H1 (cell line): ENCODE measurements around the gene NIPAL1. TPM values are rescaled to one million over a fixed set of nuclear protein-coding genes. Genes with fewer than 3 reads are reported as not detected.

ENCODE experiments used
- CTCF ChIA-PET: fragments of 300-600 bp; sonication (Branson Sonifier 250); formaldehyde crosslinking; loops from one replicate; lab custom pipeline; 2021; ENCODE audit not compliant: partially characterized antibody; lab: Charles Lee
- POLR2A ChIA-PET: fragments of 300-600 bp; sonication (Branson Sonifier 250); formaldehyde crosslinking; loops from one replicate; lab custom pipeline; 2021; ENCODE audit warnings: inconsistent platforms; ENCODE audit not compliant: partially characterized antibody; lab: Charles Lee
- DNase-seq, 2 experiments: peaks; one replicate each; pipeline versions ENCODE4 v3.0.0 to v3.0.0-alpha.2; 2010 to 2022; ENCODE audit warnings: low spot score in 2 of 2, low read depth in 1 of 2, mixed read lengths in 1 of 2
- FAIRE-seq: peaks from 2 replicates; lab custom pipeline; 2011; peaks lifted over from hg19 to GRCh38; lab: Jason Lieb, UNC
- H2AFZ ChIP-seq: 2 replicates; pipeline ENCODE4 v1.8.1; 2012; ENCODE audit warnings: low read length, inconsistent platforms
- H2AK5ac ChIP-seq: 2 replicates; pipeline ENCODE4 v1.6.1; 2013; ENCODE audit warnings: low read depth, low read length
- H2BK120ac ChIP-seq: replicated peaks from 2 replicates; pipeline ENCODE3; 2013; ENCODE audit warnings: low read depth, low read length, inconsistent platforms
- H2BK12ac ChIP-seq: 2 replicates; pipeline ENCODE4 v1.6.1; 2013; ENCODE audit warnings: low read depth, low read length
- H2BK15ac ChIP-seq: 2 replicates; pipeline ENCODE4 v1.6.1; 2013; ENCODE audit warnings: low read length
- H2BK20ac ChIP-seq: 2 replicates; pipeline ENCODE4 v1.6.1; 2013; ENCODE audit warnings: low read length
- H2BK5ac ChIP-seq: 2 replicates; pipeline ENCODE4 v1.6.1; 2013; ENCODE audit warnings: low read depth, low read length
- H3K14ac ChIP-seq: 2 replicates; pipeline ENCODE4 v1.6.1; 2013; ENCODE audit warnings: inconsistent platforms; ENCODE audit not compliant: insufficient read length
- H3K18ac ChIP-seq: 2 replicates; pipeline ENCODE4 v1.6.1; 2013; ENCODE audit warnings: low read length; ENCODE audit errors: extremely low read depth
- H3K23ac ChIP-seq: 2 replicates; pipeline ENCODE4 v1.6.1; 2013; ENCODE audit warnings: inconsistent platforms; ENCODE audit not compliant: insufficient read length
- H3K23me2 ChIP-seq: 2 replicates; pipeline ENCODE4 v1.6.1; 2013; ENCODE audit warnings: low read depth, low read length
- H3K27ac ChIP-seq: 2 replicates; pipeline ENCODE4 v1.6.1; 2011; ENCODE audit warnings: low read depth, low read length, inconsistent platforms
- H3K27me3 ChIP-seq, 4 experiments: replicated peaks in 1 of 4; 1 replicate in 1 of 4; 2 replicates in 3 of 4; pipeline versions ENCODE4 v1.6.1 to v1.8.1; 2011 to 2013; ENCODE audit warnings: low read length in 3 of 4, mild to moderate bottlenecking in 3 of 4, inconsistent platforms in 2 of 4, mixed read lengths in 2 of 4, moderate library complexity in 1 of 4; ENCODE audit not compliant: control insufficient read depth in 3 of 4, insufficient read depth in 3 of 4; ENCODE audit errors: extremely low read depth in 1 of 4
- H3K36me3 ChIP-seq, 4 experiments: 2 replicates each; pipeline versions ENCODE4 v1.6.1 to v1.8.1; 2011 to 2013; ENCODE audit warnings: mild to moderate bottlenecking in 4 of 4, low read length in 3 of 4, moderate library complexity in 2 of 4, control low read depth in 1 of 4, inconsistent platforms in 1 of 4; ENCODE audit not compliant: insufficient read depth in 4 of 4, control insufficient read depth in 2 of 4
- H3K4ac ChIP-seq: replicated peaks from 2 replicates; pipeline ENCODE3; 2013; ENCODE audit warnings: low read length, low read depth, mixed read lengths, inconsistent platforms; ENCODE audit not compliant: insufficient read length
- H3K4me1 ChIP-seq, 4 experiments: replicated peaks in 1 of 4; 1 replicate in 1 of 4; 2 replicates in 3 of 4; pipeline versions ENCODE4 v1.6.1 to v1.8.1; 2011 to 2013; ENCODE audit warnings: low read length in 3 of 4, inconsistent platforms in 2 of 4, mixed read lengths in 1 of 4; ENCODE audit not compliant: insufficient read depth in 4 of 4, control insufficient read depth in 3 of 4
- H3K4me2 ChIP-seq, 2 experiments: 2 replicates each; pipeline versions ENCODE4 v1.6.1 to v1.8.1; 2011 to 2013; ENCODE audit warnings: low read depth in 2 of 2, low read length in 2 of 2, control low read depth in 1 of 2, inconsistent platforms in 1 of 2, mild to moderate bottlenecking in 1 of 2; ENCODE audit not compliant: insufficient read depth in 1 of 2
- H3K4me3 ChIP-seq, 4 experiments: fragments of 200-600, 300-600 bp in 1 of 4; sonication (generic), shearing (Covaris generic), sonication (Bioruptor Twin) in 1 of 4; 2 replicates each; pipeline versions ENCODE4 v1.5.1 to v1.8.1; 2011 to 2016; ENCODE audit warnings: low read length in 4 of 4, low read depth in 3 of 4, control low read depth in 2 of 4, inconsistent platforms in 2 of 4, mild to moderate bottlenecking in 2 of 4, mixed read lengths in 1 of 4, moderate library complexity in 1 of 4; ENCODE audit not compliant: insufficient read depth in 2 of 4; ENCODE audit errors: extremely low read depth in 1 of 4
- H3K56ac ChIP-seq: replicated peaks from 2 replicates; pipeline ENCODE3; 2013; ENCODE audit warnings: low read depth, mild to moderate bottlenecking, mixed read lengths, low read length, inconsistent platforms; ENCODE audit not compliant: insufficient read length
- H3K79me1 ChIP-seq: 2 replicates; pipeline ENCODE4 v1.6.1; 2013; ENCODE audit warnings: low read depth, low read length, control low read depth
- H3K79me2 ChIP-seq, 2 experiments: 2 replicates each; pipeline versions ENCODE4 v1.6.1 to v1.8.1; 2012 to 2013; ENCODE audit warnings: low read length in 2 of 2, mild to moderate bottlenecking in 2 of 2, inconsistent platforms in 1 of 2; ENCODE audit not compliant: insufficient read depth in 2 of 2, control insufficient read depth in 1 of 2
- H3K9ac ChIP-seq, 4 experiments: replicated peaks in 1 of 4; 1 replicate in 1 of 4; 2 replicates in 3 of 4; pipeline versions ENCODE4 v1.6.1 to v1.8.1; 2011 to 2013; ENCODE audit warnings: low read depth in 3 of 4, low read length in 3 of 4, control low read depth in 2 of 4, mild to moderate bottlenecking in 2 of 4, moderate library complexity in 2 of 4, inconsistent platforms in 1 of 4; ENCODE audit errors: extremely low read depth in 1 of 4
- H3K9me3 ChIP-seq, 2 experiments: 2 replicates each; pipeline versions ENCODE4 v1.6.1 to v1.8.1; 2012 to 2013; ENCODE audit warnings: mild to moderate bottlenecking in 2 of 2, moderate library complexity in 2 of 2, control low read depth in 1 of 2, inconsistent platforms in 1 of 2, low read depth in 1 of 2, low read length in 1 of 2, mixed read lengths in 1 of 2; ENCODE audit not compliant: insufficient read depth in 2 of 2
- H4K20me1 ChIP-seq, 2 experiments: replicated peaks in 1 of 2; 2 replicates each; pipeline versions ENCODE3 to v1.8.1; 2011 to 2013; ENCODE audit warnings: inconsistent platforms in 2 of 2, low read length in 2 of 2, mild to moderate bottlenecking in 1 of 2; ENCODE audit not compliant: insufficient read depth in 2 of 2, control insufficient read depth in 1 of 2
- H4K5ac ChIP-seq: 2 replicates; pipeline ENCODE4 v1.6.1; 2013; ENCODE audit warnings: low read length, low read depth, mixed read lengths, inconsistent platforms; ENCODE audit not compliant: insufficient read length
- H4K8ac ChIP-seq: 2 replicates; pipeline ENCODE4 v1.8.0; 2013; ENCODE audit warnings: mild to moderate bottlenecking, moderate library complexity, low read length, inconsistent platforms; ENCODE audit not compliant: insufficient read depth; ENCODE audit errors: extremely low read depth
- H4K91ac ChIP-seq: replicated peaks from 2 replicates; pipeline ENCODE3; 2013; ENCODE audit warnings: low read length, mixed read lengths, inconsistent platforms; ENCODE audit not compliant: insufficient read length
- EZH2 ChIP-seq: fragments of 200-600 bp; sonication (generic); IDR thresholded peaks from 2 replicates; pipeline ENCODE4 v1.7.1; 2012; ENCODE audit warnings: low read depth, mild to moderate bottlenecking, moderate library complexity, low read length, inconsistent platforms; ENCODE audit not compliant: severe bottlenecking
- KDM5A ChIP-seq: fragments of 200-600 bp; IDR thresholded peaks from 2 replicates; pipeline ENCODE4 v1.7.1; 2012; ENCODE audit warnings: mild to moderate bottlenecking, low read length, inconsistent platforms, mixed read lengths
- NANOG ChIP-seq: IDR thresholded peaks from 2 replicates; pipeline ENCODE4 v1.6.1; 2011; ENCODE audit warnings: low read length, low read depth, mild to moderate bottlenecking, inconsistent platforms; ENCODE audit not compliant: insufficient read depth, poor library complexity, severe bottlenecking
- RNF2 ChIP-seq: fragments of 200-900, 300-1000 bp; sonication (generic); IDR thresholded peaks from 2 replicates; pipeline ENCODE4 v1.7.1; 2016; ENCODE audit warnings: borderline replicate concordance, low read depth, mild to moderate bottlenecking, antibody characterized with exemption, low read length; ENCODE audit not compliant: poor library complexity, severe bottlenecking; ENCODE audit errors: missing control alignments
- SP2 ChIP-seq: IDR thresholded peaks from 2 replicates; pipeline ENCODE4 v1.6.1; 2012; ENCODE audit warnings: mild to moderate bottlenecking, low read length, inconsistent platforms
- SP4 ChIP-seq: IDR thresholded peaks from 2 replicates; pipeline ENCODE4 v1.6.1; 2012; ENCODE audit warnings: low read length, inconsistent platforms
- YY1 ChIP-seq: IDR thresholded peaks from 2 replicates; pipeline ENCODE4 v1.6.1; 2011; ENCODE audit warnings: low read depth, mild to moderate bottlenecking, low read length
- ZNF274 ChIP-seq: IDR thresholded peaks from 2 replicates; pipeline ENCODE4 v1.7.0; 2012; ENCODE audit warnings: low read length, borderline replicate concordance; ENCODE audit errors: extremely low read depth
- WGBS, 2 experiments: shearing (Covaris generic) in 1 of 2; methylation state at CpG; one replicate each; pipeline versions ENCODE4 v1.1.6 to v1.1.7; 2013 to 2015; ENCODE audit warnings: low lambda C conversion rate in 2 of 2, mixed read lengths in 2 of 2, inconsistent platforms in 1 of 2, low coverage in 1 of 2, missing lambda C conversion rate in 1 of 2; ENCODE audit not compliant: insufficient replicate concordance in 2 of 2, insufficient coverage in 1 of 2, insufficient read length in 1 of 2; ENCODE audit errors: extremely low coverage in 1 of 2, missing lambda C conversion rate in 1 of 2; 5-methylcytosine and 5-hydroxymethylcytosine counted together
- polyA plus RNA-seq, 7 experiments: library from polyadenylated mRNA; depleted of rRNA in 3 of 7; stranded (reverse) in 5 of 7; unstranded in 2 of 7; fragments of >200 nt in 5 of 7; fragments of 200-250 nt in 2 of 7; gene quantifications; 1 replicate in 5 of 7; 2 replicates in 1 of 7; 4 replicates in 1 of 7; pipeline versions ENCODE4 v1.2.1 to v1.2.3, GENCODE V29; 2011 to 2013; ENCODE audit warnings: missing spikeins in 2 of 7, mixed read lengths in 2 of 7
- total RNA-seq: library from RNA; stranded (reverse); fragmentation: NEBNext Ultra II Directional; extraction: Animal tissue kit (Norgen Biotek cat#: 25700); gene quantifications from 2 replicates; pipeline ENCODE4 v1.2.1, GENCODE V29; 2021
- TF ChIP-seq, protein P1 (sequence below): IDR thresholded peaks from 2 replicates; pipeline ENCODE4 v1.6.1; 2012; ENCODE audit warnings: low read length, inconsistent platforms

NIPAL1 gene
- total and polyA plus RNA-seq, 2 of the 8 experiments (the other 6 are each of a cell fraction or from before 2014, with no cell fraction given) = 1.4 to 4.9 TPM

DNA sequence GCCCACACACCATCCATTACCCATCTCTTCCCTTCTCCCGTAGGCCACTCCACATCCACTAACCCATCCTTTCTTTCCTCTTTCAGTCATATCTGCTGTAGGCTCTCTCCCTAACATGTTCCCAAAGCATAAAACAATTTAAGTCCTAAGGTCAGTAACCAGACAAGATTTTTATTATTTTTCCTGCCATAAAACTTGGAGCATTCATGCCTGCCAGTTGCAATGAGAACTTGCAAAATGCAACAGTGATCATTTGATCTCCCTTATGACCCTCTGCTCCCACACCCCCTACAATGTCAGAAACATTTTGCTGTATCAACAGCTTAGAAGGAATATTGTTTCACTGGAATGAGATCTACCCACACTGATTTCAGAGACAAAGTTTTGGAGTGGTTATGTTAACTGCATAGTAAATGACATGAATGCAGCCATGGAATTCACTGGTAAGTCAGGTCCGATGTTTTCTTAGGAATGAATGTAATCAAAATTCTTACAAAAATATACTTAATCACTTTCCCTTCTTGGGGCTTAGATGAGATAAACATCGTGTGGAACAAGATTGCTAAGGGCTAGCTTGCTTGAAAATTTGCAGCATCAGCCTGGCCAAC is 5.7 kb downstream of the NIPAL1 start:
- H4K8ac ChIP-seq = no peak overlapping the region
- no peak overlapping the region for H2BK15ac ChIP-seq
- H2BK20ac ChIP-seq = no peak overlapping the region
- H2BK12ac ChIP-seq = no peak overlapping the region
- FAIRE-seq (no peak), DNase-seq (no peak)
- no peak overlapping the region for H3K9ac ChIP-seq
- no peak overlapping the region for H3K4me3 ChIP-seq
- H3K56ac ChIP-seq = peak overlapping the region; percentile 70
- H3K4ac ChIP-seq = no peak overlapping the region
- H3K27me3 ChIP-seq = peaks cover 0 to 10% (median 5%) of the 10 kb centered on the region in 4 experiments; a peak in 5 of 7 replicates
- H3K14ac ChIP-seq = no peak overlapping the region
- H3K79me1 ChIP-seq = no peaks in the 10 kb centered on the region
- H2AFZ ChIP-seq = no peak overlapping the region
- no peak overlapping the region for H2BK120ac ChIP-seq
- H3K27ac ChIP-seq = no peak overlapping the region
- no peak overlapping the region for H2AK5ac ChIP-seq
- H3K4me2 ChIP-seq = no peak overlapping the region
- TF ChIP-seq ZNF274 = no peak
- no peak for TF ChIP-seq KDM5A
- TF ChIP-seq RNF2 = no peak
- TF ChIP-seq EZH2 = no peak
- TF ChIP-seq, protein P1, sequence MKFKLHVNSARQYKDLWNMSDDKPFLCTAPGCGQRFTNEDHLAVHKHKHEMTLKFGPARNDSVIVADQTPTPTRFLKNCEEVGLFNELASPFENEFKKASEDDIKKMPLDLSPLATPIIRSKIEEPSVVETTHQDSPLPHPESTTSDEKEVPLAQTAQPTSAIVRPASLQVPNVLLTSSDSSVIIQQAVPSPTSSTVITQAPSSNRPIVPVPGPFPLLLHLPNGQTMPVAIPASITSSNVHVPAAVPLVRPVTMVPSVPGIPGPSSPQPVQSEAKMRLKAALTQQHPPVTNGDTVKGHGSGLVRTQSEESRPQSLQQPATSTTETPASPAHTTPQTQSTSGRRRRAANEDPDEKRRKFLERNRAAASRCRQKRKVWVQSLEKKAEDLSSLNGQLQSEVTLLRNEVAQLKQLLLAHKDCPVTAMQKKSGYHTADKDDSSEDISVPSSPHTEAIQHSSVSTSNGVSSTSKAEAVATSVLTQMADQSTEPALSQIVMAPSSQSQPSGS = no peak
- no peak for TF ChIP-seq SP4
- TF ChIP-seq NANOG = no peak
- no peak for TF ChIP-seq YY1
- TF ChIP-seq SP2 = no peak
- H4K5ac ChIP-seq = no peak overlapping the region
- no peak overlapping the region for H4K91ac ChIP-seq
- H3K9me3 ChIP-seq = no peaks in the 10 kb centered on the region
- H3K79me2 ChIP-seq = no peaks in the 10 kb centered on the region
- H3K18ac ChIP-seq = no peak overlapping the region
- no peaks in the 10 kb centered on the region for H4K20me1 ChIP-seq
- no peak overlapping the region for H3K23ac ChIP-seq
- POLR2A ChIA-PET = no interaction called here
- H2BK5ac ChIP-seq = no peak overlapping the region
- CTCF ChIA-PET = interaction anchor here (4.8 kb wide), 1 partner anchor 12 kb away, joined by 32 read pairs; no protein-coding TSS in a partner anchor
- 0 out of 7 replicates have a peak, but pooled peaks cover 0 to 2% (median 0%) of the 10 kb centered on the region in 4 experiments for H3K4me1 ChIP-seq
- 94 to 100% methylated on average over 1 to 3 of the region's 3 CpGs for WGBS, 2 experiments
- H3K23me2 ChIP-seq = peaks cover 5% of the 10 kb centered on the region; the same call in 1 of the 2 replicates
- no peaks in the 10 kb centered on the region; a peak in 1 of 8 replicates for H3K36me3 ChIP-seq
